IMR-90 (cell line): ENCODE data around the gene TMEM221.
A peak's percentile ranks its signal among the peaks of the same experiment; 100 is the strongest.

ENCODE experiments used
- BHLHE40 ChIP-seq: fragments of 150-350 bp; IDR thresholded peaks from 2 replicates; pipeline ENCODE4 v1.6.1; 2016; ENCODE audit warnings: mild to moderate bottlenecking, low read depth, low read length
- CEBPB ChIP-seq: IDR thresholded peaks from 2 replicates; pipeline ENCODE4 v1.6.1; 2012; ENCODE audit warnings: low read depth, low read length, improper control_type of control experiment
- CHD1 ChIP-seq: IDR thresholded peaks from 2 replicates; pipeline ENCODE4 v1.6.1; 2012; ENCODE audit warnings: low read depth, low read length, improper control_type of control experiment
- ELK1 ChIP-seq: fragments of 150-350 bp; IDR thresholded peaks from 2 replicates; pipeline ENCODE4 v1.6.1; 2016; ENCODE audit warnings: low read depth, mild to moderate bottlenecking, low read length, moderate library complexity, borderline replicate concordance
- FOS ChIP-seq: fragments of 150-350 bp; IDR thresholded peaks from 2 replicates; pipeline ENCODE4 v1.6.1; 2016; ENCODE audit warnings: low read depth, low read length
- MAFK ChIP-seq: IDR thresholded peaks from 2 replicates; pipeline ENCODE4 v1.6.1; 2012; ENCODE audit warnings: low read depth, low read length, improper control_type of control experiment
- MXI1 ChIP-seq: IDR thresholded peaks from 2 replicates; pipeline ENCODE4 v1.6.1; 2012; ENCODE audit warnings: low read depth, mild to moderate bottlenecking, low read length, moderate library complexity, borderline replicate concordance
- POLR2A ChIP-seq: IDR thresholded peaks from 2 replicates; pipeline ENCODE4 v1.6.1; 2012; ENCODE audit warnings: mild to moderate bottlenecking, low read depth, low read length
- RAD21 ChIP-seq: IDR thresholded peaks from 2 replicates; pipeline ENCODE4 v1.6.1; 2012; ENCODE audit warnings: low read length, improper control_type of control experiment
- RFX5 ChIP-seq: IDR thresholded peaks from 2 replicates; pipeline ENCODE4 v1.8.0; 2012; ENCODE audit warnings: low read depth, mild to moderate bottlenecking, low read length, moderate library complexity
- SMC3 ChIP-seq: fragments of 150-350 bp; IDR thresholded peaks from 2 replicates; pipeline ENCODE4 v1.6.1; 2016; ENCODE audit warnings: low read depth, mild to moderate bottlenecking, antibody characterized with exemption, low read length, moderate library complexity
- TF ChIP-seq, protein P1 (sequence below): conservative IDR thresholded peaks from 2 replicates; pipeline ENCODE4 v1.5.1; 2012; ENCODE audit warnings: mild to moderate bottlenecking, low read depth, low read length, improper control_type of control experiment

DNA sequence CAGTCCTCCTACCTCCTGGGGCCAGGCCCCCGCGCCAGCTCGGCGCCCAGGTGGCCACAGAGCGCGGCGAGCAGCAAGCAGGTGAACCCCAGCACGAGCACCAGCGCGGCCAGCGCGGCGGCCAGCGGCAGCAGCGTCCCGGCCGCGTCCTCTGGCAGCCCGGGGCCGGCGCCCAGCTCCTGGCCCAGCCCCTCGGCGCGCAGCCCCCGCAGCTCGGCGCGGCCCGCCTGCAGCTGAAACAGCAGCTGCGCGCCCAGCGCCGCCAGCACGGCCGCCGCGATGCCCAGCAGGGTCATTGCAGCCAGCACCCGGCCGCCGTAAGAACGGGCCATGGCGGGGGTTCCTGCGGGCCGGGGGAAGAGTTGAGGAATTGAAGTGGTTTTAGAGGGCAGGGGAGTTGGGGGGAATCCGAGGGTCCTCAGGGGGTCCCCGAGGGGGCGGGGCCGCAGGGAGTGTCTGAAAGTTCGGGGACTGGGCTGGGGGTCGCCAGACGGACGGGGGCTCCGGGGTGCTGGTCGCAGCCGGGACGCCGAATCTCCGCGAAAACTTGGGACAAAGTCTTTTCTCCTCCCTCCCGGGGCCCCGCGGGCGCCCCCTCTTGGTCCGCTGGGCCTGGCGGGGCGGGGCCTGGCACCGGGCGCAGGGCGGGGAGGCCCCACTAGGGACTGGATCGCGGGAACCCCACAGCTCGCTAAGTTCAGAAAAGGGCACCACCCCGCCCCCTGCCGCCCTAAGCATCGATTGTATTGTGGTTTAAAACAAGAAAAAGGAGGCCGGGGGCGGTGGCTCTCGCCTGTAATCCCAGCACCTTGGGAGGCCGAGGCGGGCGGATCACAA lies at the start of gene TMEM221:
- no peak for TF ChIP-seq POLR2A
- peak; percentile 17; the same call in 1 of the 2 replicates for TF ChIP-seq RAD21
- TF ChIP-seq CEBPB: no peak
- TF ChIP-seq, protein P1, sequence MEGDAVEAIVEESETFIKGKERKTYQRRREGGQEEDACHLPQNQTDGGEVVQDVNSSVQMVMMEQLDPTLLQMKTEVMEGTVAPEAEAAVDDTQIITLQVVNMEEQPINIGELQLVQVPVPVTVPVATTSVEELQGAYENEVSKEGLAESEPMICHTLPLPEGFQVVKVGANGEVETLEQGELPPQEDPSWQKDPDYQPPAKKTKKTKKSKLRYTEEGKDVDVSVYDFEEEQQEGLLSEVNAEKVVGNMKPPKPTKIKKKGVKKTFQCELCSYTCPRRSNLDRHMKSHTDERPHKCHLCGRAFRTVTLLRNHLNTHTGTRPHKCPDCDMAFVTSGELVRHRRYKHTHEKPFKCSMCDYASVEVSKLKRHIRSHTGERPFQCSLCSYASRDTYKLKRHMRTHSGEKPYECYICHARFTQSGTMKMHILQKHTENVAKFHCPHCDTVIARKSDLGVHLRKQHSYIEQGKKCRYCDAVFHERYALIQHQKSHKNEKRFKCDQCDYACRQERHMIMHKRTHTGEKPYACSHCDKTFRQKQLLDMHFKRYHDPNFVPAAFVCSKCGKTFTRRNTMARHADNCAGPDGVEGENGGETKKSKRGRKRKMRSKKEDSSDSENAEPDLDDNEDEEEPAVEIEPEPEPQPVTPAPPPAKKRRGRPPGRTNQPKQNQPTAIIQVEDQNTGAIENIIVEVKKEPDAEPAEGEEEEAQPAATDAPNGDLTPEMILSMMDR: peak; percentile 55
- no peak for TF ChIP-seq BHLHE40
- no peak for TF ChIP-seq MAFK
- TF ChIP-seq RFX5: no peak
- TF ChIP-seq ELK1: no peak
- TF ChIP-seq MXI1: no peak
- TF ChIP-seq FOS: no peak
- no peak for TF ChIP-seq CHD1
- peak; percentile 29; the same call in 1 of the 2 replicates for TF ChIP-seq SMC3
